Trophoblast cell (in vitro differentiated cells and primary cell): Measurements from ENCODE around the gene SELENOM.

Experiments
- DNase-seq, 2 donors: peaks; one replicate each; pipeline ENCODE4 v3.0.0-alpha.2; 2016
- H2AFZ ChIP-seq: 2 replicates; pipeline ENCODE4 v1.6.1; 2013; ENCODE audit warnings: low read length, moderate library complexity, mild to moderate bottlenecking; ENCODE audit not compliant: insufficient read depth, poor library complexity
- H2AK5ac ChIP-seq: 2 replicates; pipeline ENCODE4 v1.6.1; 2013; ENCODE audit warnings: mild to moderate bottlenecking, low read length
- H2BK120ac ChIP-seq: 2 replicates; pipeline ENCODE4 v1.6.1; 2013; ENCODE audit warnings: low read length, mild to moderate bottlenecking, moderate library complexity; ENCODE audit not compliant: insufficient read depth, poor library complexity
- H2BK12ac ChIP-seq: 2 replicates; pipeline ENCODE4 v1.6.1; 2013; ENCODE audit warnings: mild to moderate bottlenecking, low read length, moderate library complexity
- H2BK5ac ChIP-seq: 2 replicates; pipeline ENCODE4 v1.6.1; 2013; ENCODE audit warnings: low read length, low read depth, moderate library complexity, mild to moderate bottlenecking; ENCODE audit not compliant: poor library complexity
- H3K14ac ChIP-seq: 2 replicates; pipeline ENCODE4 v1.6.1; 2013; ENCODE audit warnings: mild to moderate bottlenecking, low read length
- H3K18ac ChIP-seq: 2 replicates; pipeline ENCODE4 v1.6.1; 2013; ENCODE audit warnings: mild to moderate bottlenecking, low read length
- H3K23ac ChIP-seq: 2 replicates; pipeline ENCODE4 v1.6.1; 2013; ENCODE audit warnings: low read length
- H3K27ac ChIP-seq: 2 replicates; pipeline ENCODE4 v1.5.1; 2013; ENCODE audit warnings: low read depth, mild to moderate bottlenecking, inconsistent platforms, low read length, moderate library complexity
- H3K27me3 ChIP-seq: 2 replicates; pipeline ENCODE4 v1.6.1; 2013; ENCODE audit warnings: inconsistent platforms, mild to moderate bottlenecking, low read length, moderate library complexity; ENCODE audit not compliant: insufficient read depth
- H3K36me3 ChIP-seq, 2 experiments: 1 replicate in 1 of 2; 2 replicates in 1 of 2; pipeline ENCODE4 v1.6.1; 2013; ENCODE audit warnings: low read length in 2 of 2, mild to moderate bottlenecking in 2 of 2, moderate library complexity in 1 of 2; ENCODE audit not compliant: insufficient read depth in 2 of 2, control insufficient read depth in 1 of 2
- H3K4ac ChIP-seq: 2 replicates; pipeline ENCODE4 v1.6.1; 2013; ENCODE audit warnings: low read depth, mild to moderate bottlenecking, low read length, moderate library complexity
- H3K4me1 ChIP-seq, 2 experiments: 1 replicate in 1 of 2; 2 replicates in 1 of 2; pipeline ENCODE4 v1.6.1; 2013; ENCODE audit warnings: low read length in 2 of 2, mild to moderate bottlenecking in 2 of 2, moderate library complexity in 1 of 2; ENCODE audit not compliant: insufficient read depth in 2 of 2, control insufficient read depth in 1 of 2
- H3K4me2 ChIP-seq: 2 replicates; pipeline ENCODE4 v1.6.1; 2013; ENCODE audit warnings: inconsistent platforms, mild to moderate bottlenecking, low read length, moderate library complexity
- H3K4me3 ChIP-seq: 2 replicates; pipeline ENCODE4 v1.5.1; 2013; ENCODE audit warnings: mild to moderate bottlenecking, low read depth, low read length, inconsistent platforms
- H3K79me1 ChIP-seq: one replicate; pipeline ENCODE4 v1.6.1; 2013; ENCODE audit warnings: low read length
- H3K79me2 ChIP-seq: 2 replicates; pipeline ENCODE4 v1.6.1; 2013; ENCODE audit warnings: low read length, mild to moderate bottlenecking; ENCODE audit not compliant: control insufficient read depth, insufficient read depth, poor library complexity
- H3K9ac ChIP-seq: 2 replicates; pipeline ENCODE4 v1.6.1; 2013; ENCODE audit warnings: mild to moderate bottlenecking, low read length
- H3K9me3 ChIP-seq: 2 replicates; pipeline ENCODE4 v1.6.1; 2013; ENCODE audit warnings: low read depth, mild to moderate bottlenecking, control low read depth, inconsistent platforms, low read length; ENCODE audit not compliant: insufficient read depth
- H4K12ac ChIP-seq: 2 replicates; pipeline ENCODE4 v1.6.1; 2013; ENCODE audit warnings: low read depth, mild to moderate bottlenecking, low read length, moderate library complexity
- H4K8ac ChIP-seq: 2 replicates; pipeline ENCODE4 v1.6.1; 2013; ENCODE audit warnings: low read depth, mild to moderate bottlenecking, low read length, moderate library complexity
- H4K91ac ChIP-seq: one replicate; pipeline ENCODE4 v1.6.1; 2013; ENCODE audit warnings: low read depth, mild to moderate bottlenecking, low read length, moderate library complexity
- WGBS: extraction: QIAGEN DNeasy Blood & Tissue Kit; methylation state at CpG from one replicate; pipeline ENCODE4 v1.1.7; 2013; ENCODE audit warnings: missing lambda C conversion rate; ENCODE audit not compliant: insufficient read length, insufficient coverage; ENCODE audit errors: extremely low coverage; 5-methylcytosine and 5-hydroxymethylcytosine counted together

Gene SELENOM

DNA sequence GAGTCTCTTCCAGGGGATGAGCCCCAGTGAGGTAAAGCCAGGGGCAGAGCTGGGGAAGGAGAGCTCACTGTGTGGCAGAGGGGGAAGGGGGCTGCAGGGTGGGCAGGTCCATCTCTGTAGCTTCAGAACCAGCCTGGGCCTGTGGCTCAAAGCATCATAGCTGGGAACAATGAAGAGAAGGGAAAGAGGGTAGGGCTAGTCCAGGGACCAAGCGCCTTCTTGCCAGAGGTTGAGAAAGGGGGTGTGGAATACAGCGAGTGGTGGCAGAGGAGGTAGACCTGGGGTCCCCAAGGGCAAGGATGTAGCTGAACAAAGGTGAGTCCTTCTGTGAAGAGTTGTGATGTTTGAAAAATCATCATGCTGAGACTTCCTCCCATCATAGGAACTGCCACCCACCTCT, 34.2 kb upstream of the SELENOM start:
- no peak overlapping the region for H2AK5ac ChIP-seq
- WGBS = no CpG with 5 or more reads among the region's 2 CpGs
- no peaks in the 10 kb centered on the region for H3K36me3 ChIP-seq
- H4K91ac ChIP-seq = no peak overlapping the region
- H2AFZ ChIP-seq = no peak overlapping the region
- no peak overlapping the region for H3K18ac ChIP-seq
- H3K9ac ChIP-seq = no peak overlapping the region
- H2BK12ac ChIP-seq = no peak overlapping the region
- no peaks in the 10 kb centered on the region for H3K27me3 ChIP-seq
- no peak overlapping the region for H3K4me3 ChIP-seq
- no peak overlapping the region for H4K12ac ChIP-seq
- no peaks in the 10 kb centered on the region for H3K79me2 ChIP-seq
- no peaks in the 10 kb centered on the region for H3K9me3 ChIP-seq
- no peak overlapping the region for H3K4me2 ChIP-seq
- H4K8ac ChIP-seq = no peak overlapping the region
- no peaks in the 10 kb centered on the region for H3K4me1 ChIP-seq
- H2BK120ac ChIP-seq = no peak overlapping the region
- no peak for DNase-seq
- H3K27ac ChIP-seq = no peak overlapping the region
- no peak overlapping the region for H2BK5ac ChIP-seq
- no peak overlapping the region for H3K14ac ChIP-seq
- H3K4ac ChIP-seq = no peak overlapping the region
- no peaks in the 10 kb centered on the region for H3K79me1 ChIP-seq
- H3K23ac ChIP-seq = no peak overlapping the region

DNA sequence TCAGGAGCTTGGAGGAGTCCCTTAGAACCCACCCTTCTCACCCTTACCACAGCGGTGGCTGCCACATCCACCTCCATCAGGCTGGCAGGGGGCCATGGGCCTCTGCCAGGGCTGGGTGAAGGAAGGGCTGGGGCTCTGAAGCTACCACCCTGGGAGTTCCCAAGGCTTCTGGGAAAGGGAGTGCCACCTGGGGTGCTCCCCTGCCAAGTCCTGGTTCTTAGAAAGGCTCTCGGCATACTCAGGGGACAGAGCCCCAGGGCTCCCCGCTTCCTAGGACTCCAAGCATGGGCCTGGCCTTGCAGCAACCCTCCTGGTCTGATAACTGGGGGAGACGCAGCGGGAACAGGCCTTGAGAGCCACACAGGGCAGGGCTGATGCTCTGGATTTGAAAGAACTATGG, 33.4 kb upstream of the SELENOM start:
- no peak overlapping the region for H3K4me3 ChIP-seq
- no peak overlapping the region for H2AFZ ChIP-seq
- no peak overlapping the region for H3K4ac ChIP-seq
- H2BK5ac ChIP-seq = no peak overlapping the region
- H3K18ac ChIP-seq = no peak overlapping the region
- H3K9me3 ChIP-seq = no peaks in the 10 kb centered on the region
- H4K8ac ChIP-seq = no peak overlapping the region
- no CpG with 5 or more reads among the region's 5 CpGs for WGBS
- no peak overlapping the region for H2BK120ac ChIP-seq
- no peak overlapping the region for H4K91ac ChIP-seq
- H3K27ac ChIP-seq = no peak overlapping the region
- no peaks in the 10 kb centered on the region for H3K36me3 ChIP-seq
- no peaks in the 10 kb centered on the region for H3K27me3 ChIP-seq
- H3K4me2 ChIP-seq = no peak overlapping the region
- no peaks in the 10 kb centered on the region for H3K4me1 ChIP-seq
- H3K79me2 ChIP-seq = no peaks in the 10 kb centered on the region
- H3K79me1 ChIP-seq = no peaks in the 10 kb centered on the region
- no peak overlapping the region for H3K14ac ChIP-seq
- H3K23ac ChIP-seq = no peak overlapping the region
- H4K12ac ChIP-seq = no peak overlapping the region
- no peak for DNase-seq
- H2BK12ac ChIP-seq = no peak overlapping the region
- no peak overlapping the region for H3K9ac ChIP-seq
- no peak overlapping the region for H2AK5ac ChIP-seq

DNA sequence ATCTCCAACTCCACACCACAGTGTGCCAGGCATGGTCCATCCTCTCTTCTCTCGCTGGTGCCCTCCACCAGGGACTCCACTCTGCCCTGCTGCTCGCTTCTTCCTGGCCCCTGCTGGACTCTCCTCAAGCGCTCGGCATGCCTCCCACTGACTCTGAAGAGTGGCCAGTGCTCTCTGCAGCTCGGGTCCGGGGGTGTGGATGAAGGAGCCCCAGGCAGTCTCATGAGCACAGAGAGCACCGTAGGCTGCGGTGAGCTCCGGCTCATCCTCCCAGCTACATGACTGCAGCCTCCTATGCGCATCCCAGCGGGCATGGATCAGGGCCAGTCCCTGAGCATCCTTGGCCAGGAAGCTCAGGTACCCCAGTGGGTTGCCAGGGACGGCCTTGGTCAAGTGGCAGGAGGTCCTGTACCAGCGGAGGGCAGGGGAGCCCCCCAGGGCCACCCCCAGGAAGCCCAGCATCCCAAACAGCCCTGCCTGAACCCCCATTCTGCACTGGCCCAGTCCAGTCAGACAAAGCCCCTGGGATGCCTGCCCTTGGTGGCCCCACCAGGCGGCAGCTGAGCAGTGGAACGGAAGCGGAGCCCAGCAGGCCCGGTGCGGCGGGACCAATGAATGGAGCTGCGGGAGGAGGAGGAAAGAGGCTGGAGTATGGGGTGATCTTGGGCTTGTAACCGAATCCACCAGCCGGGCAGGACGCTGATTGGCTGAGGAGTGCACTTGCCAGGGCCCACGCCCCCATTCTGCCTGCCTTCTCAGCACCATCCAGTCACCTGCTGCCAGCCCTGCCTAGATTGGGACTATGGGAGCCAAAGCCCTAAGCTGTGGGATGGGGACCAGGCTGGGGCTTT, 32.7 kb upstream of the SELENOM start, which contains the start of gene PLA2G3:
TSS of gene PLA2G3 (minus strand) at position 643 of the 851 bp plus-strand sequence. CDS start at position 489, 154 bp downstream.
- H3K4ac ChIP-seq = no peak within 1 kb of the TSS
- no peaks in the 10 kb centered on the region for H3K27me3 ChIP-seq
- no peak within 1 kb of the TSS for H3K9ac ChIP-seq
- no peaks in the 10 kb centered on the region for H3K79me1 ChIP-seq
- no peak within 1 kb of the TSS for H3K27ac ChIP-seq
- H2AK5ac ChIP-seq = no peak within 1 kb of the TSS
- no peak within 1 kb of the TSS for H2BK12ac ChIP-seq
- no peak within 1 kb of the TSS for H4K91ac ChIP-seq
- no peaks in the 10 kb centered on the region for H3K36me3 ChIP-seq
- no peak within 1 kb of the TSS for H4K8ac ChIP-seq
- H3K18ac ChIP-seq = no peak within 1 kb of the TSS
- no peak for DNase-seq
- H3K4me2 ChIP-seq = no peak within 1 kb of the TSS
- H2BK5ac ChIP-seq = no peak within 1 kb of the TSS
- no CpG with 5 or more reads among the region's 24 CpGs for WGBS
- H3K9me3 ChIP-seq = no peaks in the 10 kb centered on the region
- H3K14ac ChIP-seq = no peak within 1 kb of the TSS
- H3K23ac ChIP-seq = no peak within 1 kb of the TSS
- H3K4me1 ChIP-seq = no peaks in the 10 kb centered on the region
- no peak within 1 kb of the TSS for H3K4me3 ChIP-seq
- H2BK120ac ChIP-seq = no peak within 1 kb of the TSS
- no peak within 1 kb of the TSS for H2AFZ ChIP-seq
- no peak within 1 kb of the TSS for H4K12ac ChIP-seq
- no peaks in the 10 kb centered on the region for H3K79me2 ChIP-seq

DNA sequence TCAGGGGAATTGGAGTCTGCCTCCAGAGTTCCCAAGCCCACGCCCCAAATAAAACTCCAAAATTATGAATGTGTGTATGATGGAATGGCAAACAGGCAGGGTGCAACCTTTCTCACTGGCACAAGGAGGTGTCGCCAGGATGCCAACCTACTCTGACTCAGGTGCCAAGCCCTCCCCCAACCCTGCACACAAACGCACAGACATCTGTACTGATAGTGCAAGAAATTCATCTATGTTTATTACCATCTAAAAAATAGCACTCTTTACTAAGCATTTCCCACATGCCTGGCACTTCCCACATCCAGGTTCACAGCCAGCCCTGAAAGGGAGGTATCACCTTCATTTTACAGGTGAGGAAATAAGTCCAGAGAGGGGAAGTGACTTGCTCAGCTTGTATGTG, 31.7 kb upstream of the SELENOM start:
- no peak overlapping the region for H2BK120ac ChIP-seq
- H2BK12ac ChIP-seq = no peak overlapping the region
- no peak overlapping the region for H2BK5ac ChIP-seq
- no peaks in the 10 kb centered on the region for H3K36me3 ChIP-seq
- no peaks in the 10 kb centered on the region for H3K79me2 ChIP-seq
- no CpG with 5 or more reads among the region's 3 CpGs for WGBS
- H3K79me1 ChIP-seq = no peaks in the 10 kb centered on the region
- H3K9ac ChIP-seq = no peak overlapping the region
- no peak overlapping the region for H2AK5ac ChIP-seq
- H3K18ac ChIP-seq = no peak overlapping the region
- DNase-seq = no peak
- H4K91ac ChIP-seq = no peak overlapping the region
- no peak overlapping the region for H3K23ac ChIP-seq
- no peak overlapping the region for H3K14ac ChIP-seq
- H4K8ac ChIP-seq = no peak overlapping the region
- H3K4ac ChIP-seq = no peak overlapping the region
- H3K27ac ChIP-seq = no peak overlapping the region
- H2AFZ ChIP-seq = no peak overlapping the region
- H4K12ac ChIP-seq = no peak overlapping the region
- no peak overlapping the region for H3K4me2 ChIP-seq
- no peak overlapping the region for H3K4me3 ChIP-seq
- no peaks in the 10 kb centered on the region for H3K27me3 ChIP-seq
- H3K4me1 ChIP-seq = no peaks in the 10 kb centered on the region
- no peaks in the 10 kb centered on the region for H3K9me3 ChIP-seq
